Muscle of arm (tissue), 14 donors: Measurements from ENCODE around the gene TMEM130. TPM values are rescaled to one million over a fixed set of nuclear protein-coding genes. Genes with fewer than 3 reads are reported as not detected.

Source experiments
- DNase-seq: peaks from one replicate; pipeline ENCODE4 v3.0.0-alpha.2; 2013
- long read RNA-seq, 11 donors: transcript quantifications; one replicate each; lab custom pipeline, GENCODE V29; 2026
- polyA plus RNA-seq, 12 donors: library from polyadenylated mRNA; unstranded; fragments of 120-200 nt; gene quantifications; one replicate each; pipeline ENCODE4 v1.2.1, GENCODE V29; 2013; ENCODE audit not compliant: insufficient read length in 12 of 12

Gene TMEM130
- 10 to 100 TPM in 1 of 12 donors, 1 to 10 TPM in 10, not detected in 1; 2.7 to 11.1 (median 6.1) TPM for polyA plus RNA-seq
- long read RNA-seq, donor 1 = 0 reads
- long read RNA-seq, donor 2 = 0 reads
- long read RNA-seq, donor 3 = 0 reads
- long read RNA-seq, donor 4 = 0 reads
- long read RNA-seq, donor 5, partial matches to known transcripts = 0 of 1 reads
- long read RNA-seq, donor 5, other reads (novel, unspliced or antisense) = 0 of 1 reads
- long read RNA-seq, donor 6, partial matches to known transcripts = 0 of 1 reads
- long read RNA-seq, donor 6, other reads (novel, unspliced or antisense) = 0 of 1 reads
- long read RNA-seq, donor 7 = 0 reads
- long read RNA-seq, donor 8, partial matches to known transcripts = 0 of 1 reads
- long read RNA-seq, donor 8, other reads (novel, unspliced or antisense) = 0 of 1 reads
- long read RNA-seq, donor 9 = 0 reads
- long read RNA-seq, donor 10 = 0 reads
- long read RNA-seq, donor 11 = 0 reads

GRCh38 chr7:98869597-98870120 is at the start of gene TMEM130:
TSS of gene TMEM130 (minus strand) at chr7:98870014. CDS start at chr7:98869861, 153 bp downstream.
- DNase-seq = no peak

- no peak for DNase-seq
Measured at GRCh38 chr7:98917331-98917730, 47.5 kb upstream of the TMEM130 start.

DNA sequence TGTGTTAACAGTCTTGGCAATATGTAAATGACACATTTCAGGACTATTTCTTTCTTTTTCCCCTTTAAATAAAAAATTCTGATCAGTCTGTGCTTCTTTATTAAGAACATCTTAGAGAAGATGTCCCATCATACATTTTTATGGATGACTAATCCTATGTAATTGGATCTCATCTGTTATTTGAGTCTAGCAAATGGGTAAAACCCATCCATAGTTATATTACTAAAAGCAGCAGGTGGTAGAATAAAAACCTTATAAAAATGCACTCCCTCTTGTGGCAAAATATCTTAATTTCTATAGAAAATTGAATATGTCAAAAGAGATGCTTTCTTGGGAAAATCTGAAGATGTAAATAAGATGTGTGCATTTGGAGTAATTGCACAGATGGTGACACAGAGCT is 43.8 kb upstream of the TMEM130 start:
- DNase-seq = no peak

GRCh38 chr7:98913026-98913425 is 43.2 kb upstream of the TMEM130 start:
- DNase-seq = no peak

DNA sequence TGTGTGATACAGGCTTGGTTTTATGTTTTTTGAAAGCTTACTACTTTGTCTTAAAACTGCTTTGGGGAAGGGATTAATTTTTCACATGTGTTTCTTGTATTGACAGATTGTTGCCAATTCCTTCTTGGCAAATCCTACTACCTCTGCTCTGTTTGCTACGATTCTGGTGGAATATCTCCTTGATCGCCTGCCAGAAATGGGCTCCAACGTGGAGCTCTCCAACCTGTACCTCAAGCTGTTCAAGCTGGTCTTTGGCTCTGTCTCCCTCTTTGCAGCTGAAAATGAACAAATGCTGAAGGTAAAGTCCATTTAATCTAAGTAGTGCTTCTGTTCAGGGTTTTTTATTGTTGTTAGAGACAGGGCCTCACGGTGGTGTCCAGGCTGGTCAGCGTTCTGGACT is 42.1 kb upstream of the TMEM130 start:
- peak; percentile 43 for DNase-seq

GRCh38 chr7:98910427-98910826 is 40.6 kb upstream of the TMEM130 start:
- no peak for DNase-seq

DNA sequence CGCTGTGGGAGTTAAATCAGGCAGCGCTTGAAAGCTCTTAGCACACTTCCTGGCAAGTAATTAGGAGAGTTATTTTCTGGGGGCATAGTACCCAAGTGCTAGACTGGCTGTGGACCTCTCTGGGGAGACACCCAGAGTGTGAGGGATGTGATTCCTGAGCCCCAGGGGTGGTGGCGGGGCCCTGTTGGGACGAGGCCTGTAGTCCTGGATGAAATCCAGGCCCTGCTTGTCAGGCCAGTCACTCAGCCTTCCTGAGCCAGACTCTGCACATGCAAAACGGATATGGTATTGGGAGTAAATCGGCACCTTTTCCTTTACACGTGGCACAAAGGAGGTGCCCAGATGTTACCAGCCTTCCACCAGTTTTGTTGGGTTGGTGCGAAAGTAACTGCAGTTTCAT is 39.7 kb upstream of the TMEM130 start:
- DNase-seq = no peak

GRCh38 chr7:98908585-98908984 is 38.8 kb upstream of the TMEM130 start:
- no peak for DNase-seq

GRCh38 chr7:98907570-98907969 is 37.8 kb upstream of the TMEM130 start:
- DNase-seq = no peak

- no peak for DNase-seq
Measured at GRCh38 chr7:98903246-98903645, 33.4 kb upstream of the TMEM130 start.

- DNase-seq = no peak
Measured at GRCh38 chr7:98902523-98902922, 32.7 kb upstream of the TMEM130 start.

- DNase-seq = no peak
Measured at GRCh38 chr7:98900815-98901214, 31.0 kb upstream of the TMEM130 start.

DNA sequence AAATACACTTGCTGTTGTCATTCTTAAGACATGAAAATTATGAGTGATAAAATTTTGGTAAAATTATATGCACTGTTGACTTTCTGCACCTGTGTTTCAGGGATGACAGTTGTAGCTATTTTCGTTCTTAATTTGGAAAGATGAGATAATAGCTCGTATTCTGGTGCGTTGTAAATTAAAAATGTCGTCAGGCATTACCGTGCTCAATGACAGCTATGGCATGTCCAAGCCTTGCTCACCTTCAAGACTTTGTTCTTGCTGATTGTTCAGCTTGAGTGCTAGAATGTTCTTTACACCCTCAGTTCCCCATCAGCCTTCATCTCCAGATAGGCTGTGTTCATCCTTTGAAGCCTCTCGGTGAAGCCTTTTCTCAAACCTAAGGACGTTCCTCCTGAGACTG is 30.0 kb upstream of the TMEM130 start:
- no peak for DNase-seq

DNA sequence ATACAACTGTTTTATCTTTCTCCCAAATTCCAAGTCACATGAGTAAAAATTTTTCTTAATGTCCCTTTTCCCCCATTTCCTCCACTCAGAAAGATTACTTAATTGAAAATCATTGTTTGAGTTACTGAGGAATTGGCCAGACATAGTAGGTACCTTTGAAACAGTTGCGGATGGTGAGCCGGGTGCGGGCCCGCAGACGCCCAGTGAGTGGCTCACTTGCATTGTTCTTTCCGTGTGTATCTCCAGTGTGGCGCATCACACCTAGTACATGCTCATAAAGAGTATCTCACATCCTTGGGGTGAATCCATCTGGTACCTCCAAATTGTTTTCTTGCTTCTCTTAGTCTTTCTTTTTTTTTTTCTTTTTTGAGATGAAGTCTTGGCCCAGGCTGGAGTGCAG is 22.8 kb upstream of the TMEM130 start:
- no peak for DNase-seq

GRCh38 chr7:98887038-98887437 is 17.2 kb upstream of the TMEM130 start:
- DNase-seq = no peak

- DNase-seq = no peak
Measured at GRCh38 chr7:98884416-98884815, 14.6 kb upstream of the TMEM130 start.

DNA sequence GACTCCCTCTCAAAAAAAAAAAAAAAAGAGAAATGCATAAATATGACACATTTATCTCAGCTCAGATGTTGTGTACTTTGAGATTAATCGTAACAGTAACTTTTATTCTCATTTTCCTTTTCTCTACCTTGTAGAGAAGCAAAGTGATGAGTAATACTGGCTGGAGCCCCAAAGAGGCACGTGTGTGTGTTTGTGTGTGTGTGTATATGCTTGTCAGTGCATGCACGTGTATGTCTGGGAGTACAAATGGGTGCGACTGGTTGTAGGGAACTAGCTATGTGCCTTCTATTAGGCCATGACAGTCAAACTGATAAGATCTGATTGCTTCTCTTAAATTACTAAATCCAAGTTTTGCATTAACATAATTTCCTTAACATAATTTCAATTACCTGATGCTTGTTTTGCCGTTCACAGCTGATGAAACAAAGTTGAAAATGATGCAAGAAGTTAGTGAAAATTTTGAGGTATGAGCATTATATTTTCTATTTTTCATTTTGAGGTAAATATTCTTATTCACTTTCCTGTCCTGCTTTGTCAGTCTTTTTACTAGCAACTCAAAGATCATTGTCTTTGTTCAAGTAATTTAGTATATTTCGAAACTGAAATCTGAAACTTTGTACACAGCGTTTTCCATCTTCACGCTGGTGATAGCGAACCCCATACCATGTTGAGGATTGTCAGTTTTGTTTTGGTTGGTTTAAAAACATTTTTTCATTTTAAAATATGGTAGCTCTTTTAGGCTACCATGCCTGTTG is 11.9 kb upstream of the TMEM130 start:
- no peak for DNase-seq

DNA sequence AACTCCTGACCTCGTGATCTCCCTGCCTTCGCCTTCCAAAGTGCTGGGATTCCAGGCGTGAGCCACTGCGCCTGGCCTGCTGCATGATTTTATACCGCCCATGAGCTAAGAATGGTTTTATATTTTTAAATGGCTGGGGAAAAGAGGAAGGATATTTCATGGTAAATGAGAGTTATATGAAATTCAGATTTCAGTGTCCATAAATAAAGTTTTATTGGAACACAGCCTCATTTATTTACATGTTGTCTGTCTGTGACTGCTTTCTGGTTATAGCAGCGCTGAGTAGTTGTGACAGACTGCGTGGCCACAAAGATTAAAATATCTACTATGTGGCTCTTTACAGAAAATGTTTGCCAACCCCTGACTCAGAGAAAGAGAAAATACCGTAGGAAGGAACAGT is 10.7 kb upstream of the TMEM130 start:
- DNase-seq = no peak

DNA sequence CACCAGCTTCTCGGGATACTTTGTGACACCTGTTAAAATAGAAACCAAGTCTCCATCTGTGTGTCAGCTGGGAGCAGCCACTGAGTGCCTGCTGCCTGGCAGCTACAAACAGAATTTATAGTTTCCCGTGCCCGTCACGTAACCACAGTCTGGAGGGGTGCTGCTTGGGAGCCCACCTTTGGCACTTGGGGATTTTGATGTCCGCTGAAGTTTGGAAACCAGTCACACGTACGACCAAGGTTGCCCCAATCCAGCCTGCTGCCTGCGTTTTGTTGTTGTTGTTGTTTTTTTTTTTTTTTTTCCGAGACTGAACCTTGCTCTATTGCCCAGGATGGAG is 10.1 kb upstream of the TMEM130 start:
- DNase-seq = no peak

- no peak for DNase-seq
Measured at GRCh38 chr7:98879198-98879978, 9.6 kb upstream of the TMEM130 start.

GRCh38 chr7:98878365-98879197 is 8.8 kb upstream of the TMEM130 start, which contains the start of gene TRRAP:
TSS of gene TRRAP (plus strand) at chr7:98878532. CDS start at chr7:98881151, 2,619 bp downstream.
- peak; percentile 73 for DNase-seq
